IMR-90 (cell line): Measurements from ENCODE around the gene ALDH3B2. TPM values are rescaled to one million over a fixed set of nuclear protein-coding genes. Genes with fewer than 3 reads are reported as not detected.

ENCODE experiments used
- ATAC-seq: fragments of 200-7000 bp; cut with Tn5 transposase; 2 replicates; pipeline ENCODE4 v1.9.1; 2020; ENCODE audit warnings: low read depth, mild to moderate bottlenecking, moderate library complexity
- BruUV-seq: library from RNA; stranded (reverse); fragments of 400-500 nt; replicated peaks from 2 replicates; lab custom pipeline; 2021; lab: Mats Ljungman, UMichigan
- CTCF ChIA-PET: fragments of 300-600 bp; formaldehyde crosslinking; extraction: SDS; loops from one replicate; lab custom pipeline; 2021; ENCODE audit warnings: antibody characterized with exemption; lab: Yijun Ruan, JAX
- POLR2A ChIA-PET: fragments of 300-600 bp; sonication (Branson Sonifier 250); formaldehyde crosslinking; loops from one replicate; lab custom pipeline; 2022; ENCODE audit warnings: antibody characterized with exemption; ENCODE audit not compliant: unreplicated experiment; lab: Charles Lee
- DNase-seq: peaks from one replicate; pipeline ENCODE4 v3.0.0; 2013
- H2AFZ ChIP-seq: replicated peaks from 2 replicates; pipeline ENCODE3; 2013; ENCODE audit warnings: low read length, mild to moderate bottlenecking; ENCODE audit not compliant: poor library complexity
- H2AK5ac ChIP-seq: 2 replicates; pipeline ENCODE4 v1.6.1; 2013; ENCODE audit warnings: low read depth, low read length, inconsistent platforms
- H2AK9ac ChIP-seq: replicated peaks from 2 replicates; pipeline ENCODE3; 2013; ENCODE audit warnings: mild to moderate bottlenecking, low read depth, low read length, moderate library complexity; ENCODE audit not compliant: poor library complexity
- H2BK120ac ChIP-seq: 2 replicates; pipeline ENCODE4 v1.6.1; 2013; ENCODE audit warnings: low read depth, low read length, inconsistent platforms
- H2BK15ac ChIP-seq: 3 replicates; pipeline ENCODE4 v1.6.1; 2013; ENCODE audit warnings: low read depth, low read length, inconsistent platforms
- H2BK20ac ChIP-seq: 2 replicates; pipeline ENCODE4 v1.6.1; 2013; ENCODE audit warnings: low read depth, mild to moderate bottlenecking, inconsistent platforms, low read length, moderate library complexity
- H2BK5ac ChIP-seq: 2 replicates; pipeline ENCODE4 v1.6.1; 2013; ENCODE audit warnings: mild to moderate bottlenecking, low read depth, low read length, inconsistent platforms; ENCODE audit not compliant: poor library complexity, severe bottlenecking
- H3K14ac ChIP-seq: replicated peaks from 2 replicates; pipeline ENCODE4 v1.6.1; 2013; ENCODE audit warnings: low read depth, low read length, inconsistent platforms
- H3K18ac ChIP-seq: 2 replicates; pipeline ENCODE4 v1.6.1; 2013; ENCODE audit warnings: low read depth, low read length, control low read depth
- H3K23ac ChIP-seq: 2 replicates; pipeline ENCODE4 v1.6.1; 2013; ENCODE audit warnings: low read depth, low read length, inconsistent platforms
- H3K27ac ChIP-seq: 2 replicates; pipeline ENCODE4 v1.5.1; 2013; ENCODE audit warnings: mild to moderate bottlenecking, control low read depth, low read length; ENCODE audit not compliant: insufficient read depth
- H3K27me3 ChIP-seq: 2 replicates; pipeline ENCODE4 v1.6.1; 2013; ENCODE audit warnings: low read length; ENCODE audit not compliant: control insufficient read depth, insufficient read depth
- H3K36me3 ChIP-seq: 2 replicates; pipeline ENCODE4 v1.6.1; 2013; ENCODE audit warnings: low read length, mixed read lengths; ENCODE audit not compliant: control insufficient read depth, insufficient read depth
- H3K4ac ChIP-seq: 2 replicates; pipeline ENCODE4 v1.6.1; 2013; ENCODE audit warnings: low read depth, low read length, inconsistent platforms
- H3K4me1 ChIP-seq: 2 replicates; pipeline ENCODE4 v1.6.1; 2013; ENCODE audit warnings: low read length, mixed read lengths; ENCODE audit not compliant: control insufficient read depth, insufficient read depth
- H3K4me2 ChIP-seq: 2 replicates; pipeline ENCODE4 v1.6.1; 2013; ENCODE audit warnings: low read depth, mild to moderate bottlenecking, control low read depth, low read length, moderate library complexity
- H3K4me3 ChIP-seq: 2 replicates; pipeline ENCODE4 v1.5.1; 2013; ENCODE audit warnings: low read depth, mild to moderate bottlenecking, control low read depth, low read length, moderate library complexity; ENCODE audit not compliant: insufficient read depth
- H3K56ac ChIP-seq: 2 replicates; pipeline ENCODE4 v1.6.1; 2013; ENCODE audit warnings: low read length, inconsistent platforms; ENCODE audit not compliant: insufficient read depth; ENCODE audit errors: extremely low read depth
- H3K79me1 ChIP-seq, 2 experiments: 2 replicates each; pipeline ENCODE4 v1.6.1; 2013; ENCODE audit warnings: low read length in 2 of 2, inconsistent platforms in 1 of 2, low read depth in 1 of 2
- H3K9ac ChIP-seq: 2 replicates; pipeline ENCODE4 v1.6.1; 2013; ENCODE audit warnings: low read depth, low read length, control low read depth
- H3K9me1 ChIP-seq: 2 replicates; pipeline ENCODE4 v1.6.1; 2013; ENCODE audit warnings: low read length, inconsistent platforms; ENCODE audit not compliant: insufficient read depth
- H3K9me3 ChIP-seq: 2 replicates; pipeline ENCODE4 v1.6.1; 2013; ENCODE audit warnings: low read length; ENCODE audit not compliant: control insufficient read depth, insufficient read depth
- H4K20me1 ChIP-seq: 2 replicates; pipeline ENCODE4 v1.6.1; 2013; ENCODE audit warnings: low read length, inconsistent platforms; ENCODE audit not compliant: insufficient read depth
- H4K5ac ChIP-seq: 2 replicates; pipeline ENCODE4 v1.6.1; 2013; ENCODE audit warnings: mild to moderate bottlenecking, low read depth, low read length, control low read depth
- H4K8ac ChIP-seq, 2 experiments: 2 replicates each; pipeline ENCODE4 v1.6.1; 2013; ENCODE audit warnings: low read depth in 2 of 2, low read length in 2 of 2, control low read depth in 1 of 2, inconsistent platforms in 1 of 2
- H4K91ac ChIP-seq: 2 replicates; pipeline ENCODE4 v1.6.1; 2013; ENCODE audit warnings: low read depth, low read length, inconsistent platforms; ENCODE audit not compliant: insufficient read depth
- BHLHE40 ChIP-seq: fragments of 150-350 bp; IDR thresholded peaks from 2 replicates; pipeline ENCODE4 v1.6.1; 2016; ENCODE audit warnings: mild to moderate bottlenecking, low read depth, low read length
- CEBPB ChIP-seq: IDR thresholded peaks from 2 replicates; pipeline ENCODE4 v1.6.1; 2012; ENCODE audit warnings: low read depth, low read length, improper control_type of control experiment
- CHD1 ChIP-seq: IDR thresholded peaks from 2 replicates; pipeline ENCODE4 v1.6.1; 2012; ENCODE audit warnings: low read depth, low read length, improper control_type of control experiment
- FOS ChIP-seq: fragments of 150-350 bp; IDR thresholded peaks from 2 replicates; pipeline ENCODE4 v1.6.1; 2016; ENCODE audit warnings: low read depth, low read length
- MAFK ChIP-seq: IDR thresholded peaks from 2 replicates; pipeline ENCODE4 v1.6.1; 2012; ENCODE audit warnings: low read depth, low read length, improper control_type of control experiment
- MXI1 ChIP-seq: IDR thresholded peaks from 2 replicates; pipeline ENCODE4 v1.6.1; 2012; ENCODE audit warnings: low read depth, mild to moderate bottlenecking, low read length, moderate library complexity, borderline replicate concordance
- NFE2L2 ChIP-seq: fragments of 150-350 bp; IDR thresholded peaks from 2 replicates; pipeline ENCODE4 v1.6.1; 2016; ENCODE audit warnings: low read depth, mild to moderate bottlenecking, low read length
- POLR2A ChIP-seq: IDR thresholded peaks from 2 replicates; pipeline ENCODE4 v1.6.1; 2012; ENCODE audit warnings: mild to moderate bottlenecking, low read depth, low read length
- RAD21 ChIP-seq: IDR thresholded peaks from 2 replicates; pipeline ENCODE4 v1.6.1; 2012; ENCODE audit warnings: low read length, improper control_type of control experiment
- RCOR1 ChIP-seq: IDR thresholded peaks from 2 replicates; pipeline ENCODE4 v1.6.1; 2012; ENCODE audit warnings: mild to moderate bottlenecking, low read length, improper control_type of control experiment; ENCODE audit not compliant: insufficient replicate concordance
- RFX5 ChIP-seq: IDR thresholded peaks from 2 replicates; pipeline ENCODE4 v1.8.0; 2012; ENCODE audit warnings: low read depth, mild to moderate bottlenecking, low read length, moderate library complexity
- SMC3 ChIP-seq: fragments of 150-350 bp; IDR thresholded peaks from 2 replicates; pipeline ENCODE4 v1.6.1; 2016; ENCODE audit warnings: low read depth, mild to moderate bottlenecking, antibody characterized with exemption, low read length, moderate library complexity
- WGBS, 2 experiments: methylation state at CpG; one replicate each; pipeline versions ENCODE4 v1.1.5 to v1.1.7; 2013; ENCODE audit warnings: missing lambda C conversion rate in 2 of 2; ENCODE audit not compliant: insufficient read length in 1 of 2; ENCODE audit errors: extremely low coverage in 2 of 2; 5-methylcytosine and 5-hydroxymethylcytosine counted together
- dilution Hi-C: fragments of 300-500 bp; cut with HindIII; formaldehyde crosslinking; loops from one replicate; pipeline ENCODE4 v1.14.3; 2018; ENCODE audit warnings: low sequenced_read_pairs; ENCODE audit not compliant: unreplicated experiment
- in situ Hi-C: fragments of 300-500 bp; cut with MboI; formaldehyde crosslinking; loops from 3 replicates; pipeline ENCODE4 v1.14.3; 2019; ENCODE audit warnings: low sequenced_read_pairs, inconsistent platforms, mixed read lengths
- intact Hi-C: fragments of 100-400 bp; cut with micrococcal nuclease; formaldehyde crosslinking; loops from 2 replicates; pipeline ENCODE4 v1.10.0; 2022
- polyA plus RNA-seq, 3 experiments: library from polyadenylated mRNA; depleted of rRNA; stranded (reverse); fragments of >200 nt; gene quantifications; 2 replicates each; pipeline ENCODE4 v1.2.3, GENCODE V29; 2012; ENCODE audit warnings: low replicate concordance in 1 of 3
- total RNA-seq: library from RNA; depleted of rRNA; stranded (reverse); fragments of >200 nt; gene quantifications from 2 replicates; pipeline ENCODE4 v1.2.3, GENCODE V29; 2012
- TF ChIP-seq, protein P1 (sequence below): conservative IDR thresholded peaks from 2 replicates; pipeline ENCODE4 v1.5.1; 2012; ENCODE audit warnings: mild to moderate bottlenecking, low read depth, low read length, improper control_type of control experiment
- TF ChIP-seq, protein P2 (sequence below): fragments of 150-350 bp; IDR thresholded peaks from 2 replicates; pipeline ENCODE4 v1.6.1; 2016; ENCODE audit warnings: low read depth, mild to moderate bottlenecking, low read length, moderate library complexity, borderline replicate concordance
- TF ChIP-seq, protein P3 (sequence below): fragments of 150-350 bp; IDR thresholded peaks from 2 replicates; pipeline ENCODE4 v1.6.1; 2017; ENCODE audit warnings: mild to moderate bottlenecking, antibody characterized with exemption, low read length, low read depth

ALDH3B2 gene
- total and polyA plus RNA-seq, 2 of the 4 experiments (the other 2 are of a cell fraction): not detected

DNA sequence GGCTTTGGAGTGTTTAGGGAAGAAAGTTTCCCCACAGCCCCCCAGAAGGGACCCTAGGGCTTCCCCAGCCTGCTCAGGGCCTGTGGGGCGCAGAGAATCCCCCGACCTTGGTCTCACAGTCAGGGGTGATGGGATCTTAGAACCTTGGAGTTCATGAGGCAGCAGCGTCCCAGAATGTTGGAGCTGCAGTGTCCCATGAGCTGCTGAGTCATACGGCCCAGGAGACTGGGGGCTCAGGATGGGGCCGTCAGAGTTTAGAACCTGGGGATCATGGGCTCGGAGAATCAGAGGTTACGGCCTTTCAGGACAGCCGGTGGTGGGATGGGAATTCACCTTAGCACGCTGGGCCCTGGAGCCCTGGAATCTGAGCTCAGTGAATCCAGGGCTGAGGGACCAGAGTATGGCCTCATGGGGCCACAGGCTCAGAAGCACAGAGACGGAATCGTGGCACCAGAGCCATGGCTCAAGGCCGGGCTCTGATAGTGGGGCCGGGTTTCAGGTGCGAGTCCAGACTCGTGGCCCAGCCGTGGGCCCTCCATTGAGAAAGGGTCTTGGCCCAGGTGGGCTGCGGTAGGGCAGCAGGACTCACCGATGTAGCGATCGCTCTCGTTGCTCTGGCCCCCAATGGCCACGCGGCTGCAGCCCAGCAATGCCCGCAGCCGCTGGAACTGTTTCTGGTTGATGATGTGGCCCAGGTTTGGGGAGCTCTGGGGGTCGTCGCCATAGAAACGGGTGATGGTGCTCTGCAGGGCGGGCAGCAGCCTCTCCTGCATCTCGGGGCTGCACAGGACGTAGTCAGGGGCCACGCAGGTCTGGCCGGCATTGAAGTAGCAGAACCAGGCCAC lies 9.5 kb downstream of the ALDH3B2 start:
- H3K4me3 ChIP-seq: no peak overlapping the region
- H3K18ac ChIP-seq: no peak overlapping the region
- H2AK5ac ChIP-seq: no peak overlapping the region
- no peaks in the 10 kb centered on the region for H3K36me3 ChIP-seq
- H2BK20ac ChIP-seq: no peak overlapping the region
- in situ Hi-C loops (no loop called here), intact Hi-C loops (no loop called here), dilution Hi-C loops (no loop called here)
- no peak overlapping the region for H3K4me2 ChIP-seq
- no peaks in the 10 kb centered on the region for H4K20me1 ChIP-seq
- H3K23ac ChIP-seq: no peak overlapping the region
- H3K14ac ChIP-seq: no peak overlapping the region
- ChIA-PET POLR2A (no interaction called here), CTCF (no interaction called here)
- no peak overlapping the region for H2BK120ac ChIP-seq
- no peak overlapping the region for H2BK5ac ChIP-seq
- H3K4me1 ChIP-seq: no peaks in the 10 kb centered on the region
- no peak overlapping the region for H4K5ac ChIP-seq
- ATAC-seq (no peak), DNase-seq (no peak)
- no peaks in the 10 kb centered on the region for H3K9me1 ChIP-seq
- H3K9ac ChIP-seq: no peak overlapping the region
- no peaks in the 10 kb centered on the region for H3K79me1 ChIP-seq
- no peaks in the 10 kb centered on the region for H3K9me3 ChIP-seq
- no peak overlapping the region for H3K4ac ChIP-seq
- H2AFZ ChIP-seq: no peak overlapping the region
- peaks cover 14% of the 10 kb centered on the region for H3K27me3 ChIP-seq
- BruUV-seq: no TSS peak
- no peak overlapping the region for H2BK15ac ChIP-seq
- no peak overlapping the region for H2AK9ac ChIP-seq
- no peak overlapping the region for H3K56ac ChIP-seq
- no peak overlapping the region for H3K27ac ChIP-seq
- H4K91ac ChIP-seq: no peak overlapping the region
- WGBS, 2 experiments: 81% methylated on average over 23 of the region's 33 CpGs; no CpG with 5 or more reads in 1 of the 2 experiments
- no peak overlapping the region for H4K8ac ChIP-seq
- TF ChIP-seq FOS: no peak
- TF ChIP-seq MXI1: no peak
- TF ChIP-seq RAD21: no peak
- no peak for TF ChIP-seq POLR2A
- TF ChIP-seq SMC3: no peak
- TF ChIP-seq BHLHE40: no peak
- no peak for TF ChIP-seq MAFK
- no peak for TF ChIP-seq RFX5
- TF ChIP-seq, protein P1, sequence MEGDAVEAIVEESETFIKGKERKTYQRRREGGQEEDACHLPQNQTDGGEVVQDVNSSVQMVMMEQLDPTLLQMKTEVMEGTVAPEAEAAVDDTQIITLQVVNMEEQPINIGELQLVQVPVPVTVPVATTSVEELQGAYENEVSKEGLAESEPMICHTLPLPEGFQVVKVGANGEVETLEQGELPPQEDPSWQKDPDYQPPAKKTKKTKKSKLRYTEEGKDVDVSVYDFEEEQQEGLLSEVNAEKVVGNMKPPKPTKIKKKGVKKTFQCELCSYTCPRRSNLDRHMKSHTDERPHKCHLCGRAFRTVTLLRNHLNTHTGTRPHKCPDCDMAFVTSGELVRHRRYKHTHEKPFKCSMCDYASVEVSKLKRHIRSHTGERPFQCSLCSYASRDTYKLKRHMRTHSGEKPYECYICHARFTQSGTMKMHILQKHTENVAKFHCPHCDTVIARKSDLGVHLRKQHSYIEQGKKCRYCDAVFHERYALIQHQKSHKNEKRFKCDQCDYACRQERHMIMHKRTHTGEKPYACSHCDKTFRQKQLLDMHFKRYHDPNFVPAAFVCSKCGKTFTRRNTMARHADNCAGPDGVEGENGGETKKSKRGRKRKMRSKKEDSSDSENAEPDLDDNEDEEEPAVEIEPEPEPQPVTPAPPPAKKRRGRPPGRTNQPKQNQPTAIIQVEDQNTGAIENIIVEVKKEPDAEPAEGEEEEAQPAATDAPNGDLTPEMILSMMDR: no peak
- no peak for TF ChIP-seq CHD1
- no peak for TF ChIP-seq CEBPB
- no peak for TF ChIP-seq RCOR1
- TF ChIP-seq NFE2L2: no peak
- TF ChIP-seq, protein P2, sequence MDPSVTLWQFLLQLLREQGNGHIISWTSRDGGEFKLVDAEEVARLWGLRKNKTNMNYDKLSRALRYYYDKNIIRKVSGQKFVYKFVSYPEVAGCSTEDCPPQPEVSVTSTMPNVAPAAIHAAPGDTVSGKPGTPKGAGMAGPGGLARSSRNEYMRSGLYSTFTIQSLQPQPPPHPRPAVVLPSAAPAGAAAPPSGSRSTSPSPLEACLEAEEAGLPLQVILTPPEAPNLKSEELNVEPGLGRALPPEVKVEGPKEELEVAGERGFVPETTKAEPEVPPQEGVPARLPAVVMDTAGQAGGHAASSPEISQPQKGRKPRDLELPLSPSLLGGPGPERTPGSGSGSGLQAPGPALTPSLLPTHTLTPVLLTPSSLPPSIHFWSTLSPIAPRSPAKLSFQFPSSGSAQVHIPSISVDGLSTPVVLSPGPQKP: no peak
- TF ChIP-seq, protein P3, sequence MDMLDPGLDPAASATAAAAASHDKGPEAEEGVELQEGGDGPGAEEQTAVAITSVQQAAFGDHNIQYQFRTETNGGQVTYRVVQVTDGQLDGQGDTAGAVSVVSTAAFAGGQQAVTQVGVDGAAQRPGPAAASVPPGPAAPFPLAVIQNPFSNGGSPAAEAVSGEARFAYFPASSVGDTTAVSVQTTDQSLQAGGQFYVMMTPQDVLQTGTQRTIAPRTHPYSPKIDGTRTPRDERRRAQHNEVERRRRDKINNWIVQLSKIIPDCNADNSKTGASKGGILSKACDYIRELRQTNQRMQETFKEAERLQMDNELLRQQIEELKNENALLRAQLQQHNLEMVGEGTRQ: no peak
